K562 (cell line): ENCODE measurements around the gene SERPINE2.

Experiments used
- CHD2 ChIP-seq: IDR thresholded peaks from 2 replicates; pipeline ENCODE4 v1.6.1; 2011; ENCODE audit warnings: low read depth, low read length
- CTCF ChIP-seq, 3 experiments: IDR thresholded peaks in 2 of 3; conservative IDR thresholded peaks in 1 of 3; 2 replicates each; pipeline ENCODE4 v1.5.1; 2011 to 2012; ENCODE audit warnings: low read length in 3 of 3, mild to moderate bottlenecking in 3 of 3, control low read depth in 2 of 3, improper control_type of control experiment in 1 of 3, inconsistent platforms in 1 of 3, low read depth in 1 of 3, mixed read lengths in 1 of 3, moderate library complexity in 1 of 3; ENCODE audit not compliant: insufficient read depth in 2 of 3
- FOXJ3 ChIP-seq: sonication (generic); formaldehyde crosslinking; IDR thresholded peaks from 2 replicates; pipeline ENCODE4 v1.4.0; 2020; ENCODE audit warnings: mild to moderate bottlenecking, missing genetic modification reagents
- FOXK1 ChIP-seq: sonication (generic); formaldehyde crosslinking; IDR thresholded peaks from 2 replicates; pipeline ENCODE4 v1.8.0; 2022; ENCODE audit warnings: missing genetic modification reagents, mild to moderate bottlenecking, borderline replicate concordance
- POLR2AphosphoS5 ChIP-seq: IDR thresholded peaks from 2 replicates; pipeline ENCODE4 v1.6.1; 2011; ENCODE audit warnings: mild to moderate bottlenecking, low read depth, low read length, moderate library complexity; ENCODE audit not compliant: control insufficient read depth, insufficient read depth
- SMAD3 ChIP-seq: fragments of 450-650 bp; formaldehyde crosslinking; conservative IDR thresholded peaks from 2 replicates; pipeline ENCODE4 v1.4.0; 2020; ENCODE audit warnings: mild to moderate bottlenecking
- SMARCC2 ChIP-seq: fragments of 450-650 bp; IDR thresholded peaks from 2 replicates; pipeline ENCODE4 v1.6.1; 2017; ENCODE audit warnings: antibody characterized with exemption, moderate library complexity, mild to moderate bottlenecking, low read depth
- SPI1 ChIP-seq: IDR thresholded peaks from 2 replicates; pipeline ENCODE4 v1.6.1; 2011; ENCODE audit warnings: low read depth, low read length, control low read depth, borderline replicate concordance
- SRF ChIP-seq, 2 experiments: fragments of 250-450, 450-650 bp in 1 of 2; sonication (Bioruptor Pico) in 1 of 2; sonication (generic) in 1 of 2; formaldehyde crosslinking; IDR thresholded peaks; 2 replicates each; pipeline versions ENCODE4 v1.5.0 to v1.5.1; 2020 to 2022; ENCODE audit warnings: mild to moderate bottlenecking in 1 of 2, missing genetic modification reagents in 1 of 2
- ZNF318 ChIP-seq, 2 experiments: fragments of 450-650 bp; IDR thresholded peaks; 2 replicates each; pipeline ENCODE4 v1.6.1; 2016; ENCODE audit warnings: mild to moderate bottlenecking in 2 of 2, borderline replicate concordance in 1 of 2, low read depth in 1 of 2, moderate library complexity in 1 of 2
- ZNF431 ChIP-seq: sonication (generic); formaldehyde crosslinking; IDR thresholded peaks from 2 replicates; pipeline ENCODE4 v1.8.0; 2022; ENCODE audit warnings: mild to moderate bottlenecking, missing genetic modification reagents
- ZNF586 ChIP-seq: fragments of 450-650 bp; formaldehyde crosslinking; conservative IDR thresholded peaks from 2 replicates; pipeline ENCODE4 v1.4.0; 2020; ENCODE audit warnings: mild to moderate bottlenecking, moderate library complexity
- TF ChIP-seq, protein P1 (sequence below): IDR thresholded peaks from 2 replicates; pipeline ENCODE4 v1.6.1; 2011; ENCODE audit not compliant: insufficient read length; ENCODE audit errors: extremely low read depth

- TF ChIP-seq ZNF318 (IDR thresholded peaks at IDR 0.05; ENCODE audit: borderline replicate concordance in 1 of 2, low read depth in 1 of 2): no peak
- TF ChIP-seq, protein P1, sequence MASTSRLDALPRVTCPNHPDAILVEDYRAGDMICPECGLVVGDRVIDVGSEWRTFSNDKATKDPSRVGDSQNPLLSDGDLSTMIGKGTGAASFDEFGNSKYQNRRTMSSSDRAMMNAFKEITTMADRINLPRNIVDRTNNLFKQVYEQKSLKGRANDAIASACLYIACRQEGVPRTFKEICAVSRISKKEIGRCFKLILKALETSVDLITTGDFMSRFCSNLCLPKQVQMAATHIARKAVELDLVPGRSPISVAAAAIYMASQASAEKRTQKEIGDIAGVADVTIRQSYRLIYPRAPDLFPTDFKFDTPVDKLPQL: no peak
- no peak for TF ChIP-seq ZNF431 (CRISPR knock-in tag)
- TF ChIP-seq SRF (CRISPR knock-in tag; IDR thresholded peaks at IDR 0.05): no peak
- TF ChIP-seq SMARCC2: no peak
- TF ChIP-seq FOXK1 (CRISPR knock-in tag): no peak
- no peak for TF ChIP-seq FOXJ3 (CRISPR knock-in tag)
- TF ChIP-seq CHD2: no peak
- no peak for TF ChIP-seq SPI1
- TF ChIP-seq ZNF586 (CRISPR knock-in tag): no peak
- no peak for TF ChIP-seq POLR2AphosphoS5
- TF ChIP-seq CTCF (IDR thresholded peaks at IDR 0.05 in 2 of 3, conservative IDR thresholded peaks at IDR 0.05 in 1 of 3; ENCODE audit: insufficient read depth in 2 of 3, low read depth in 1 of 3, low read length in 3 of 3): no peak
- no peak for TF ChIP-seq SMAD3
These were observed 17.8 kb upstream of the SERPINE2 start for GRCh38 chr2:224056889-224057288.
